ENCODE measurements around the gene HIRA.

HIRA gene

DNA sequence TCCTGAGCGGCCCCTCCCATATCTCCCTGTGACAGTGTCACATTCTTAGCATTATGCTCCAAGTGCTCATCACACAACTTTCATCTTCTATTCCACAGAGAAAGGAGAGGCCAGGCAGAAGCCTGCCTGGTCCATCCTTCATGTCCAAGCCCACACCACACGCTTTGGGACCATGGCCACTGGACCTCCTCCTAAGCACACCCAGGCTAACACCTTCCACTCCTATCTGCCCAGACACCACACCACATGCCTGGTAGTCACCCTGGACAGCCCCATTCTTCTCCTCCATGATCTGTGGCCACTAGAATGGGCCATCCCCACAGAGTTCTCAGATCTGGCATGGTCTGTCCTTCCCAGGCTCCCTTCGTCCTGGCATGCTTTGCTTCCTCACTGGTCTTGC is 55.3 kb downstream of the HIRA start:
- Histone ChIP-seq H3K27ac (ENCODE audit: low read length) (no peak overlapping the region), H3K4me1 (ENCODE audit: low read length) (no peaks in the 10 kb centered on the region), H3K27me3 (replicated peaks; ENCODE audit: insufficient read depth, low read length) (no peaks in the 10 kb centered on the region), H3K9me3 (replicated peaks; ENCODE audit: insufficient read depth, low read length) (no peaks in the 10 kb centered on the region), H3K9me2 (replicated peaks; ENCODE audit: insufficient read depth, low read length) (no peaks in the 10 kb centered on the region), H3K4me2 (ENCODE audit: low read depth, low read length) (no peak overlapping the region), H3K36me3 (replicated peaks; ENCODE audit: insufficient read depth, low read length) (peaks cover 20% of the 10 kb centered on the region; the same call in 1 of the 2 replicates), H3K4me3 (ENCODE audit: low read length) (no peak overlapping the region), H4K20me1 (ENCODE audit: insufficient read depth, low read length) (0 out of 2 replicates have a peak, but pooled peaks cover 4% of the 10 kb centered on the region), H3K79me2 (ENCODE audit: low read length) (no peaks in the 10 kb centered on the region), H3K9ac (ENCODE audit: low read length) (no peak overlapping the region), H2AFZ (ENCODE audit: low read length) (no peak overlapping the region), H3F3A (ENCODE audit: insufficient read depth, low read length) (no peaks in the 10 kb centered on the region)
- no peak for TF ChIP-seq EZH2phosphoT487 (IDR thresholded peaks at IDR 0.05; ENCODE audit: low read length)
- DNase-seq: no peak

DNA sequence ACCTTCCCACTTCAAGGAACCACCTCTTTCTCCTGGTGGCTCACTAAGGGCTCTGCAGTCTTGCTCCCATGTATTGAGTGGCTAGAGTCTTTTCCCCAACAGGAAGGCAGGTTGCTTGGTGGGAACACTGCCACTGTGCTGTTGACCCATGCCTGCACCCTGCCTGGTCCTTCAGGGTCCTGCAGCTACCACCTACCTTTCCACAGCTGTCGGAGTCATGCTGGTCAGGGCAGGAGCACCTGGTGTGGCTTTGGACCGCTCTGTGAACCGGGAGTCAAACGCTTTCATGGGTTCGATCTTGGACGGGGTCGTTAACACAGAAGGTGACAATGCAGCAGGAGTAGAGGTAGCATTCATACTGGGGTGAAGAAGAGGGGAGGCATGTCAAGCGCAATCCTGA is 56.1 kb downstream of the HIRA start:
- H3K36me3 ChIP-seq (replicated peaks; ENCODE audit: insufficient read depth, low read length): peaks cover 20% of the 10 kb centered on the region; the same call in 1 of the 2 replicates
- no peak overlapping the region for H3K4me2 ChIP-seq (ENCODE audit: low read depth, low read length)
- H3K27me3 ChIP-seq (replicated peaks; ENCODE audit: insufficient read depth, low read length): no peaks in the 10 kb centered on the region
- H3F3A ChIP-seq (ENCODE audit: insufficient read depth, low read length): no peaks in the 10 kb centered on the region
- no peaks in the 10 kb centered on the region for H3K9me3 ChIP-seq (replicated peaks; ENCODE audit: insufficient read depth, low read length)
- DNase-seq: no peak
- TF ChIP-seq, protein P1, sequence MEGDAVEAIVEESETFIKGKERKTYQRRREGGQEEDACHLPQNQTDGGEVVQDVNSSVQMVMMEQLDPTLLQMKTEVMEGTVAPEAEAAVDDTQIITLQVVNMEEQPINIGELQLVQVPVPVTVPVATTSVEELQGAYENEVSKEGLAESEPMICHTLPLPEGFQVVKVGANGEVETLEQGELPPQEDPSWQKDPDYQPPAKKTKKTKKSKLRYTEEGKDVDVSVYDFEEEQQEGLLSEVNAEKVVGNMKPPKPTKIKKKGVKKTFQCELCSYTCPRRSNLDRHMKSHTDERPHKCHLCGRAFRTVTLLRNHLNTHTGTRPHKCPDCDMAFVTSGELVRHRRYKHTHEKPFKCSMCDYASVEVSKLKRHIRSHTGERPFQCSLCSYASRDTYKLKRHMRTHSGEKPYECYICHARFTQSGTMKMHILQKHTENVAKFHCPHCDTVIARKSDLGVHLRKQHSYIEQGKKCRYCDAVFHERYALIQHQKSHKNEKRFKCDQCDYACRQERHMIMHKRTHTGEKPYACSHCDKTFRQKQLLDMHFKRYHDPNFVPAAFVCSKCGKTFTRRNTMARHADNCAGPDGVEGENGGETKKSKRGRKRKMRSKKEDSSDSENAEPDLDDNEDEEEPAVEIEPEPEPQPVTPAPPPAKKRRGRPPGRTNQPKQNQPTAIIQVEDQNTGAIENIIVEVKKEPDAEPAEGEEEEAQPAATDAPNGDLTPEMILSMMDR (IDR thresholded peaks at IDR 0.05; ENCODE audit: low read length): no peak
- no peak for TF ChIP-seq EZH2 (optimal IDR thresholded peaks at IDR 0.05; ENCODE audit: low read depth, low read length)
- no peak for TF ChIP-seq EZH2phosphoT487 (IDR thresholded peaks at IDR 0.05; ENCODE audit: low read length)
- no peaks in the 10 kb centered on the region for H3K79me2 ChIP-seq (ENCODE audit: low read length)
- no peaks in the 10 kb centered on the region for H3K4me1 ChIP-seq (ENCODE audit: low read length)
- H3K9ac ChIP-seq (ENCODE audit: low read length): no peak overlapping the region
- 0 out of 2 replicates have a peak, but pooled peaks cover 4% of the 10 kb centered on the region for H4K20me1 ChIP-seq (ENCODE audit: insufficient read depth, low read length)
- H3K4me3 ChIP-seq (ENCODE audit: low read length): no peak overlapping the region
- no peaks in the 10 kb centered on the region for H3K9me2 ChIP-seq (replicated peaks; ENCODE audit: insufficient read depth, low read length)
- H3K27ac ChIP-seq (ENCODE audit: low read length): no peak overlapping the region
- no peak overlapping the region for H2AFZ ChIP-seq (ENCODE audit: low read length)

- H3K4me1 ChIP-seq (ENCODE audit: low read length): no peaks in the 10 kb centered on the region
- no peak overlapping the region for H3K9ac ChIP-seq (ENCODE audit: low read length)
- DNase-seq: no peak
- no peaks in the 10 kb centered on the region for H3F3A ChIP-seq (ENCODE audit: insufficient read depth, low read length)
- no peak overlapping the region for H3K4me3 ChIP-seq (ENCODE audit: low read length)
- H3K36me3 ChIP-seq (replicated peaks; ENCODE audit: insufficient read depth, low read length): peaks cover 20% of the 10 kb centered on the region; the same call in 1 of the 2 replicates
- no peak overlapping the region for H3K27ac ChIP-seq (ENCODE audit: low read length)
- no peaks in the 10 kb centered on the region for H3K27me3 ChIP-seq (replicated peaks; ENCODE audit: insufficient read depth, low read length)
- TF ChIP-seq, protein P1 (IDR thresholded peaks at IDR 0.05; ENCODE audit: low read length): no peak
- TF ChIP-seq EZH2phosphoT487 (IDR thresholded peaks at IDR 0.05; ENCODE audit: low read length) (no peak), EZH2 (optimal IDR thresholded peaks at IDR 0.05; ENCODE audit: low read depth, low read length) (no peak)
- no peak overlapping the region for H3K4me2 ChIP-seq (ENCODE audit: low read depth, low read length)
- no peak overlapping the region for H2AFZ ChIP-seq (ENCODE audit: low read length)
- 0 out of 2 replicates have a peak, but pooled peaks cover 4% of the 10 kb centered on the region for H4K20me1 ChIP-seq (ENCODE audit: insufficient read depth, low read length)
- no peaks in the 10 kb centered on the region for H3K79me2 ChIP-seq (ENCODE audit: low read length)
- no peaks in the 10 kb centered on the region for H3K9me3 ChIP-seq (replicated peaks; ENCODE audit: insufficient read depth, low read length)
- H3K9me2 ChIP-seq (replicated peaks; ENCODE audit: insufficient read depth, low read length): no peaks in the 10 kb centered on the region
Measured at GRCh38 chr22:19374410-19374809, 57.1 kb downstream of the HIRA start.

- DNase-seq: no peak
- 0 out of 2 replicates have a peak, but pooled peaks cover 4% of the 10 kb centered on the region for H4K20me1 ChIP-seq (ENCODE audit: insufficient read depth, low read length)
- no peaks in the 10 kb centered on the region for H3K4me1 ChIP-seq (ENCODE audit: low read length)
- peaks cover 25% of the 10 kb centered on the region; the same call in 1 of the 2 replicates for H3K36me3 ChIP-seq (replicated peaks; ENCODE audit: insufficient read depth, low read length)
- H3K27me3 ChIP-seq (replicated peaks; ENCODE audit: insufficient read depth, low read length): no peaks in the 10 kb centered on the region
- H3K27ac ChIP-seq (ENCODE audit: low read length): no peak overlapping the region
- no peaks in the 10 kb centered on the region for H3K9me2 ChIP-seq (replicated peaks; ENCODE audit: insufficient read depth, low read length)
- H3K4me3 ChIP-seq (ENCODE audit: low read length): no peak overlapping the region
- no peaks in the 10 kb centered on the region for H3F3A ChIP-seq (ENCODE audit: insufficient read depth, low read length)
- H3K9ac ChIP-seq (ENCODE audit: low read length): no peak overlapping the region
- no peaks in the 10 kb centered on the region for H3K9me3 ChIP-seq (replicated peaks; ENCODE audit: insufficient read depth, low read length)
- TF ChIP-seq, protein P1 (IDR thresholded peaks at IDR 0.05; ENCODE audit: low read length): no peak
- TF ChIP-seq EZH2 (optimal IDR thresholded peaks at IDR 0.05; ENCODE audit: low read depth, low read length): no peak
- TF ChIP-seq EZH2phosphoT487 (IDR thresholded peaks at IDR 0.05; ENCODE audit: low read length): no peak
- no peak overlapping the region for H2AFZ ChIP-seq (ENCODE audit: low read length)
- no peak overlapping the region for H3K4me2 ChIP-seq (ENCODE audit: low read depth, low read length)
- H3K79me2 ChIP-seq (ENCODE audit: low read length): no peaks in the 10 kb centered on the region
Measured at GRCh38 chr22:19373450-19373849, 58.1 kb downstream of the HIRA start.
